ENCODE data around the gene HS2ST1. TPM values are rescaled to one million over a fixed set of nuclear protein-coding genes. Genes with fewer than 3 reads are reported as not detected.

HS2ST1 gene
- 7.3 TPM for total RNA-seq (2013)
- polyA plus RNA-seq (1 to 10 TPM; 2.6 to 6.0 (median 4.2) TPM), polyA minus RNA-seq (2.4 and 2.9 TPM in 2 replicates), total RNA-seq (6.2 to 31.7 (median 19.5) reads per million in 11 experiments)

DNA sequence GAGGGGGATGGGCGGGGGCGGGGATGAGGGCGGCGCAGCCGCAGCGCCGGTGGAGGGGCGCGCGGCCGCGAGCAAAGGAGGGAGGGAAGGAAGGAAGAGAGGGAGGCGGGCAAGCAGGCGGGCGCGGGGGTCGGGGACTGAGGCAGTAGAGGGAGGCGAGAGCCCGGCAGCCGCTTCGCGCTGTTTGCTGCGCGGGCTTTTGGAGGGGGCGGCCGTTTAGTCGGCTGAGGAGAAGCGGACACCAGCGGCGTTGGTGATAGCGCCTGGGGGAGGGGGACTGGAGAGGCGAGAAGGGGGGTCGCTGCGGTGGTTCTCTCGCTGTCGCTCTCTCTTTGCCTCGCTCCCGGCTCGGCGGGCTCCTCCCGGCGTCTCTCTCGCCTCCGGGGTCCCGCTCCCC lies at the start of gene HS2ST1:
HS2ST1 (plus strand) TSS at position 35 of the 397 bp plus-strand sequence.
- no peak within 1 kb of the TSS for H3K4me3 Mint-ChIP-seq
- H3K4me1 ChIP-seq (ENCODE audit: control insufficient read depth in 1 of 2, insufficient read depth in 2 of 2, low read length in 2 of 2), result peaks cover 17 to 22% of the 10 kb centered on the region in 2 donors
- TF ChIP-seq, protein P1, sequence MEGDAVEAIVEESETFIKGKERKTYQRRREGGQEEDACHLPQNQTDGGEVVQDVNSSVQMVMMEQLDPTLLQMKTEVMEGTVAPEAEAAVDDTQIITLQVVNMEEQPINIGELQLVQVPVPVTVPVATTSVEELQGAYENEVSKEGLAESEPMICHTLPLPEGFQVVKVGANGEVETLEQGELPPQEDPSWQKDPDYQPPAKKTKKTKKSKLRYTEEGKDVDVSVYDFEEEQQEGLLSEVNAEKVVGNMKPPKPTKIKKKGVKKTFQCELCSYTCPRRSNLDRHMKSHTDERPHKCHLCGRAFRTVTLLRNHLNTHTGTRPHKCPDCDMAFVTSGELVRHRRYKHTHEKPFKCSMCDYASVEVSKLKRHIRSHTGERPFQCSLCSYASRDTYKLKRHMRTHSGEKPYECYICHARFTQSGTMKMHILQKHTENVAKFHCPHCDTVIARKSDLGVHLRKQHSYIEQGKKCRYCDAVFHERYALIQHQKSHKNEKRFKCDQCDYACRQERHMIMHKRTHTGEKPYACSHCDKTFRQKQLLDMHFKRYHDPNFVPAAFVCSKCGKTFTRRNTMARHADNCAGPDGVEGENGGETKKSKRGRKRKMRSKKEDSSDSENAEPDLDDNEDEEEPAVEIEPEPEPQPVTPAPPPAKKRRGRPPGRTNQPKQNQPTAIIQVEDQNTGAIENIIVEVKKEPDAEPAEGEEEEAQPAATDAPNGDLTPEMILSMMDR (IDR thresholded peaks at IDR 0.05), result no peak

DNA sequence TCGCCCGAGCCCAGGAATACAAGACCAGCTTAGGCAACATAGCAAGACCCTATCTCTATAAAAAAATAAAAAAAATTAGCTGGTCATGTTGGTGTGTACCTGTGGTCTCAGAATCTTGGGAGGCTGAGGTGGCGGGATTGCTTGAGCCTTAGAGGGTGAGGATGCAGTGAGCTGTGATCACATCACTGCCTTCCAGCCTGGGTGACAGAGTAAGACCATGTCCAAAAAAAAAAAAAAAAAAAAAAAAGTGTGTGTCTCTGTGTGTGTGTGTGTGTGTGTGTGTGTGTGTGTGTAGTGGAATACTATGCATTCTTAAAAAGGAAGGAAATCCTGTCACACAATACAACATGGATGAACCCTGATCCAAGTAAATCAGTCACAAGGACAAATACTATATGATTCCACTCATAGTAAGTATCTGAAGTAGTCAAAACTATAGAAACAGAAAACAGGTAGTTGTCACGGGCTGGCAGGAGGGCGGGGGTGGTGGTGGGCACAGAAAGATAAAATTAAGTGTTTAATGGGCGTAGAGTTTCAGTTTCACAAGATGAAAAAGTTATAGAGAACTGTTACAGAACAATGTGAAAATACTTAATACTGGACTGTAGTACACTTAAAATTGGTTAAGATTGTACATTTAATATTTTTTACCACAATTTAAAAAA lies 48.3 kb upstream of the HS2ST1 start:
- Histone ChIP-seq H3K9ac (ENCODE audit: insufficient read depth, low read length, poor library complexity, severe bottlenecking) (no peak overlapping the region), H3K27me3 (ENCODE audit: control insufficient read depth in 2 of 2, insufficient read depth in 2 of 2, low read length in 2 of 2) (no peaks in the 10 kb centered on the region), H2AFZ (ENCODE audit: insufficient read depth, low read depth, low read length, poor library complexity, severe bottlenecking) (no peak overlapping the region), H3K27ac (ENCODE audit: low read depth in 1 of 2, low read length in 2 of 2) (no peak overlapping the region), H3K36me3 (replicated peaks in 1 of 2; ENCODE audit: control insufficient read depth in 1 of 2, insufficient read depth in 2 of 2, low read length in 2 of 2) (peaks cover 4 to 39% of the 10 kb centered on the region in 2 donors), H3K4me3 (replicated peaks in 1 of 3; ENCODE audit: low read depth in 2 of 3, low read length in 3 of 3) (no peak overlapping the region), H4K20me1 (ENCODE audit: insufficient read depth, low read length) (peaks cover 7% of the 10 kb centered on the region), H3K4me2 (replicated peaks; ENCODE audit: extremely low read depth, low read length, poor library complexity, severe bottlenecking) (no peak overlapping the region), H3K9me3 (replicated peaks in 1 of 2; ENCODE audit: control insufficient read depth in 1 of 2, insufficient read depth in 1 of 2, low read length in 2 of 2) (no peaks in the 10 kb centered on the region), H3K79me2 (ENCODE audit: insufficient read depth, low read length) (peaks cover 6% of the 10 kb centered on the region), H3K4me1 (ENCODE audit: control insufficient read depth in 1 of 2, insufficient read depth in 2 of 2, low read length in 2 of 2) (no peaks in the 10 kb centered on the region)
- Mint-ChIP-seq H3K36me3 (peaks cover 24 to 34% of the 10 kb centered on the region in 2 donors), H3K9me3 (no peaks in the 10 kb centered on the region), H3K4me3 (no peak overlapping the region), H3K27ac (peak overlapping the region in 3 of 7 donors; percentile 60 to 80 (median 77)), H3K4me1 (peaks cover 3% of the 10 kb centered on the region), H3K27me3 (ENCODE audit: low read depth in 3 of 3) (peaks cover 0 to 2% (median 0%) of the 10 kb centered on the region in 3 donors)
- WGBS (ENCODE audit: insufficient coverage), result no CpG with 5 or more reads among the region's 6 CpGs
- no peak for DNase-seq
- TF ChIP-seq, protein P1 (IDR thresholded peaks at IDR 0.05), result no peak
- intact Hi-C loops (cut with micrococcal nuclease), result no loop called here

More for the DNA sequence above, at the start of gene HS2ST1:
- H3K36me3 ChIP-seq (replicated peaks in 1 of 2; ENCODE audit: control insufficient read depth in 1 of 2, insufficient read depth in 2 of 2, low read length in 2 of 2), result peaks cover 0 to 14% of the 10 kb centered on the region in 2 donors
- H3K4me2 ChIP-seq (replicated peaks; ENCODE audit: extremely low read depth, low read length, poor library complexity, severe bottlenecking), result peak within 1 kb of the TSS; percentile 96
- peaks cover 34% of the 10 kb centered on the region for H4K20me1 ChIP-seq (ENCODE audit: insufficient read depth, low read length)
- peak within 1 kb of the TSS; percentile 96 for H2AFZ ChIP-seq (ENCODE audit: insufficient read depth, low read depth, low read length, poor library complexity, severe bottlenecking)
- peak within 1 kb of the TSS; percentile 92 for H3K9ac ChIP-seq (ENCODE audit: insufficient read depth, low read length, poor library complexity, severe bottlenecking)
- peaks cover 12 to 18% of the 10 kb centered on the region in 2 donors for H3K36me3 Mint-ChIP-seq
- H3K27me3 Mint-ChIP-seq (ENCODE audit: low read depth in 3 of 3), result no peaks in the 10 kb centered on the region
- peaks cover 25% of the 10 kb centered on the region for H3K4me1 Mint-ChIP-seq
- DNase-seq, result no peak
- peak within 1 kb of the TSS; percentile 93 to 99 (median 98) for H3K4me3 ChIP-seq (replicated peaks in 1 of 3; ENCODE audit: low read depth in 2 of 3, low read length in 3 of 3)
- intact Hi-C loops (cut with micrococcal nuclease), result loop anchor here (2.0 to 10.0 kb wide), 3 partner anchors 140 to 420 kb away; partner anchors contain the start of gene SH3GLB1 (in 1 of the 2)
- H3K9me3 ChIP-seq (replicated peaks in 1 of 2; ENCODE audit: control insufficient read depth in 1 of 2, insufficient read depth in 1 of 2, low read length in 2 of 2), result no peaks in the 10 kb centered on the region
- peaks cover 80% of the 10 kb centered on the region for H3K79me2 ChIP-seq (ENCODE audit: insufficient read depth, low read length)
- no peak within 1 kb of the TSS for H3K27ac Mint-ChIP-seq
- H3K9me3 Mint-ChIP-seq, result no peaks in the 10 kb centered on the region
- H3K27me3 ChIP-seq (ENCODE audit: control insufficient read depth in 2 of 2, insufficient read depth in 2 of 2, low read length in 2 of 2), result no peaks in the 10 kb centered on the region
- peak within 1 kb of the TSS; percentile 87 to 99 for H3K27ac ChIP-seq (ENCODE audit: low read depth in 1 of 2, low read length in 2 of 2)
- WGBS (ENCODE audit: insufficient coverage), result 0% methylated on average over 37 of the region's 45 CpGs

All from CD14-positive monocyte (primary cell).